ENCODE results near the gene HSP90B1.

The HSP90B1 gene

DNA sequence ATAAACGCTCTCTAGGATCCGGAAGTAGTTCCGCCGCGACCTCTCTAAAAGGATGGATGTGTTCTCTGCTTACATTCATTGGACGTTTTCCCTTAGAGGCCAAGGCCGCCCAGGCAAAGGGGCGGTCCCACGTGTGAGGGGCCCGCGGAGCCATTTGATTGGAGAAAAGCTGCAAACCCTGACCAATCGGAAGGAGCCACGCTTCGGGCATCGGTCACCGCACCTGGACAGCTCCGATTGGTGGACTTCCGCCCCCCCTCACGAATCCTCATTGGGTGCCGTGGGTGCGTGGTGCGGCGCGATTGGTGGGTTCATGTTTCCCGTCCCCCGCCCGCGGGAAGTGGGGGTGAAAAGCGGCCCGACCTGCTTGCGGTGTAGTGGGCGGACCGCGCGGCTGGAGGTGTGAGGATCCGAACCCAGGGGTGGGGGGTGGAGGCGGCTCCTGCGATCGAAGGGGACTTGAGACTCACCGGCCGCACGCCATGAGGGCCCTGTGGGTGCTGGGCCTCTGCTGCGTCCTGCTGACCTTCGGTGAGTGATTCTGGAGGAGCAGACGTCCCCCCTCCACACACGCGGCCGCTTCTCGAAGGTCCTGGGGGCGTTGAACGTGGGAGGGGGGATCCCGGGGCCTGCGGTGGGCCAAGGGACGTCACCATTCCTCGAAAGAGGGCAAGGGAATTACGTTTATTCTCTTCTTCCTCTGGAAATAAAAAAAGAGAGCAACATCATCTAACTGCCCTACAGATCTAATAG lies at the start of gene HSP90B1:
HSP90B1 (plus strand) TSS at position 377 of the 753 bp plus-strand sequence; CDS start at position 483, 106 bp downstream.
- peak; percentile 100 for DNase-seq (ENCODE audit: low read depth)
- in situ Hi-C loops (cut with HindIII; ENCODE audit: low sequenced_read_pairs), result no loop called here
- H3K4me3 ChIP-seq (ENCODE audit: low read depth, low read length), result peak within 1 kb of the TSS; percentile 81
- TF ChIP-seq, protein P1, sequence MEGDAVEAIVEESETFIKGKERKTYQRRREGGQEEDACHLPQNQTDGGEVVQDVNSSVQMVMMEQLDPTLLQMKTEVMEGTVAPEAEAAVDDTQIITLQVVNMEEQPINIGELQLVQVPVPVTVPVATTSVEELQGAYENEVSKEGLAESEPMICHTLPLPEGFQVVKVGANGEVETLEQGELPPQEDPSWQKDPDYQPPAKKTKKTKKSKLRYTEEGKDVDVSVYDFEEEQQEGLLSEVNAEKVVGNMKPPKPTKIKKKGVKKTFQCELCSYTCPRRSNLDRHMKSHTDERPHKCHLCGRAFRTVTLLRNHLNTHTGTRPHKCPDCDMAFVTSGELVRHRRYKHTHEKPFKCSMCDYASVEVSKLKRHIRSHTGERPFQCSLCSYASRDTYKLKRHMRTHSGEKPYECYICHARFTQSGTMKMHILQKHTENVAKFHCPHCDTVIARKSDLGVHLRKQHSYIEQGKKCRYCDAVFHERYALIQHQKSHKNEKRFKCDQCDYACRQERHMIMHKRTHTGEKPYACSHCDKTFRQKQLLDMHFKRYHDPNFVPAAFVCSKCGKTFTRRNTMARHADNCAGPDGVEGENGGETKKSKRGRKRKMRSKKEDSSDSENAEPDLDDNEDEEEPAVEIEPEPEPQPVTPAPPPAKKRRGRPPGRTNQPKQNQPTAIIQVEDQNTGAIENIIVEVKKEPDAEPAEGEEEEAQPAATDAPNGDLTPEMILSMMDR (IDR thresholded peaks at IDR 0.05; ENCODE audit: low read depth, low read length, missing control alignments), result no peak

DNA sequence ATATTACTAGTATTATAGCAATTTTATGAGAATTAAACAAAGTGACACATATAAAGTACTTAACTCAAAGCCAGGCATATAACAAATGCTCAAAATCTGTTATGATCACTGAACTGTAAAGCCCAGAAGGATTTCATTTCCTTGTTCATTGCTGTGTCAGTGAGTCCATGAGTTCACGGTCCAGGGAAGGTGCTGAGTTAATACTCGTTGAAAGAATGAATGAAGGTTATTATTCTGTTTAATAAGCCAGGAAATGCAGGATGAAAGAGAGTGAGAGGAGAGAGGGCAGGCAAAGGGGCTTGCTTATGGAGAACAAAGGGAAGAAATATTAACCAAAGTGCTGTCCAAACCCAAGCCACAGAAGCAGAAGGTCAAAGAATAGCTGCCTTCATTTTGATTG lies 48.9 kb upstream of the HSP90B1 start:
- TF ChIP-seq, protein P1 (IDR thresholded peaks at IDR 0.05; ENCODE audit: low read depth, low read length, missing control alignments), result no peak
- no peak for DNase-seq (ENCODE audit: low read depth)
- H3K4me3 ChIP-seq (ENCODE audit: low read depth, low read length), result no peak overlapping the region
- in situ Hi-C loops (cut with HindIII; ENCODE audit: low sequenced_read_pairs), result no loop called here

DNA sequence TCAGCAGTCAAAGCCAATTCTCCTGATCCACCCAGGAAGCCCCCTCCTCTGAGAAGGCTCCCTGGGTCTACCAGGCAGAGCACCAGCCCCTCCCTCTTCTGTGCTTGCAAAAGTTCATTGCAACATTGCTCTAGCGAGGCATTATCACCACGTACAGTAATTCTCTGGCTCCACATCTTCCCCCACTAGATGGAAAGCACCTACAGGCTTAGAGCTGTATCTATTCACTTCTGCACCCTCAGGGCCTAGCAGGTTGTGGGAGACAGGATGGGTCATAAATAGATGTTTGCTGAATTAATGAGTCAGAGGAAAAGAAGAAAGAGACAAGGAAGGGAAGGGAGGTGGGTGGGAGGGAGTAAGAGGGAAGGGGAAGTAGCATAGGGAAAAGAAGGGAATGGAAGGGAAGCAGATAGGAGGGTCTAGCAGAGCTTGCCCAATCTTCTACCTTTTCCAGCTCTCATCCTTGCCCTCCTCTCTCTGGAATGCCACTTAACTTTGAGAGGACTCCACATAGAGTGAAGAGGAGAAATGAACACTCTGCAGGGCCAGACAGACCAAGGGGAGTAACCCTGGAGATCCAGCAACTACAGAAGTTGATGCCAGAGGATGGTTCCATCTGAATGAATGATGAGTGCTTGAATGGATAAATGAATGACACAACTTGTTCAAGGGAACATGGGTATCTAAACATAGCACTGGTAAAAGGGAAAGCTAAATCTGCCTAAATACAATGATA lies 47.2 kb upstream of the HSP90B1 start:
- H3K4me3 ChIP-seq (ENCODE audit: low read depth, low read length), result no peak overlapping the region
- TF ChIP-seq, protein P1 (IDR thresholded peaks at IDR 0.05; ENCODE audit: low read depth, low read length, missing control alignments), result no peak
- in situ Hi-C loops (cut with HindIII; ENCODE audit: low sequenced_read_pairs), result no loop called here
- no peak for DNase-seq (ENCODE audit: low read depth)

DNA sequence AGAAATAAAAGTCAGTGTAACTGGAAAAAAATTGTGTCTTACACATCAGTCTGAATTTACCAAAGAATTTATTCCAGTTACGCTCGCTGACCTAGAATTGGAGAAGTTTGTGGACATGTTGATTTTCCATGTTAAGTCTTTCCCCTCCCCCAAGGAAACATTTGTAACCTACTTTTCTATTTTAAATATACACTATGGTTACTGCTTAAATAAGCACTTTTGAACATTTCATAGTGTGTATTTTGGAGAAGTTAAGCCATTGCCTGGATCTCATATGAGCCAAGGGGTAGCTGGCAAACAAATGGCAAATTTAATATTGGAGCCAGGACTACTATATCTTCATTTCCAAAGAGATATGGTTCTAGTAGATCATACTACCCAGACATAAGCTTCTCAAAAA lies 46.3 kb upstream of the HSP90B1 start:
- in situ Hi-C loops (cut with HindIII; ENCODE audit: low sequenced_read_pairs), result no loop called here
- TF ChIP-seq, protein P1 (IDR thresholded peaks at IDR 0.05; ENCODE audit: low read depth, low read length, missing control alignments), result no peak
- DNase-seq (ENCODE audit: low read depth), result no peak
- no peak overlapping the region for H3K4me3 ChIP-seq (ENCODE audit: low read depth, low read length)

DNA sequence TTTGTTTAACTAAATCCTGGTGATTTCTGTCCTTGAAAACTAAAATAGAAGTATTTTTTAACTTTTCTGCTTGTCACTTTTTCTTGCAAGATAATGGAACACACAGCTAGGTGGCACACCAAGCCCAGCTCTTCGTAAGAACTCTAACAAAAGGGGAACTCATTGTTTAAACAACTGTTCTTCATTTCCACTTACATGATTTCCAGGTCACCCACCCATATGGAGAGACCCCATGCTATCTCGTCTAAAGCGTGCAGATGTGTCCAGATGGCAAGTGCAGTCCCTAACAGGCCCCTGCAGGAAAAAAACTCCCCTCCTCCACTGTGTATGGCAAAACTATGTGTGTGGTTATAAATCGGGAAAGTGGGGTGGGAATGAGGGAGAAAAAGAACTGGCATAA lies 45.9 kb upstream of the HSP90B1 start:
- no peak overlapping the region for H3K4me3 ChIP-seq (ENCODE audit: low read depth, low read length)
- TF ChIP-seq, protein P1 (IDR thresholded peaks at IDR 0.05; ENCODE audit: low read depth, low read length, missing control alignments), result peak; percentile 59
- DNase-seq (ENCODE audit: low read depth), result peak; percentile 47
- in situ Hi-C loops (cut with HindIII; ENCODE audit: low sequenced_read_pairs), result no loop called here

DNA sequence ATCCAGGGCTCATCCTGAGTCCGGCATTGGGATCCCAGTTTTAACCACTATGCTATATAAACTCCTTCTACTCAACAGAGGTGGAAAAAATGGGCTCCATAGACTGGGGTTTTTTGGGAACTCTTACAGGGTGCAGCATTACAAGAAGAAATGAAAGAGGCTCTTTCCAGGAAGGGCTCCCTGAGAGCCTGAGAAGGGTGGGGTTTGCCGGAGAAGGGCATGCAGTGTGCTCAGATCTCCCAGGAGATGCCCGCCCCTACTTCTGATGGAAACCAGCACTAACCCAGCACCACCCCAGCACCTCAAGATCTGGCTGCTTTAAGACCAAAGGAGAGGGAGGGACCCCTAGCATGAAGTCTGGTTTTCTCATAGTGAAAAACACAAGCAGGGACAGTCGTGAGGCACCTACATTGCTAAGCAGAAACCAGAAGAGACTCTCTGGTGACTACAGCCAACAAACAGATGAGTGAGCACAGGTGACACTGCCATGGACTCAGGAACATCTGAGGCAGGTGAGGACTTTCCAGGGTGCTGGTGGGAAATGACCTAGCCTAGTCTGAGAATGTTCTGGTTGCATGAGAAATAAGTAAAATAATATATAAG lies 43.9 kb upstream of the HSP90B1 start:
- H3K4me3 ChIP-seq (ENCODE audit: low read depth, low read length), result no peak overlapping the region
- in situ Hi-C loops (cut with HindIII; ENCODE audit: low sequenced_read_pairs), result no loop called here
- TF ChIP-seq, protein P1 (IDR thresholded peaks at IDR 0.05; ENCODE audit: low read depth, low read length, missing control alignments), result no peak
- no peak for DNase-seq (ENCODE audit: low read depth)

All from astrocyte of the cerebellum (primary cell).